Type B pancreatic cell (in vitro differentiated cells): ENCODE results near the gene LZTS2. TPM values are rescaled to one million over a fixed set of nuclear protein-coding genes. Genes with fewer than 3 reads are reported as not detected.

Experiments
- DNase-seq: peaks from one replicate; pipeline ENCODE4 v3.0.0; 2021; ENCODE audit warnings: mixed read lengths; ENCODE audit not compliant: unreplicated experiment; ENCODE audit errors: extremely low spot score
- H3K27ac Mint-ChIP-seq: 2 replicates; pipeline ENCODE4 v1.8.0; 2021; ENCODE audit warnings: mild to moderate bottlenecking, mixed read lengths
- H3K27me3 Mint-ChIP-seq: 2 replicates; pipeline ENCODE4 v1.8.0; 2021; ENCODE audit warnings: mixed read lengths
- H3K36me3 Mint-ChIP-seq: 2 replicates; pipeline ENCODE4 v1.8.0; 2021; ENCODE audit warnings: mixed read lengths
- H3K4me1 Mint-ChIP-seq: one replicate; pipeline ENCODE4 v1.8.0; 2021; ENCODE audit warnings: mixed read lengths; ENCODE audit not compliant: unreplicated experiment
- H3K4me3 Mint-ChIP-seq: 2 replicates; pipeline ENCODE4 v1.8.0; 2021; ENCODE audit warnings: mild to moderate bottlenecking, mixed read lengths
- H3K9me3 Mint-ChIP-seq: 2 replicates; pipeline ENCODE4 v1.8.0; 2021; ENCODE audit warnings: mixed read lengths
- total RNA-seq: library from RNA; stranded (reverse); gene quantifications from 2 replicates; pipeline ENCODE4 v1.2.1, GENCODE V29; 2021; ENCODE audit warnings: low replicate concordance
- TF ChIP-seq, protein P1 (sequence below): fragments of 200-600 bp; sonication (generic); conservative IDR thresholded peaks from 2 replicates; pipeline ENCODE4 v1.5.0; 2021; ENCODE audit warnings: antibody characterized with exemption, mild to moderate bottlenecking

LZTS2 gene
- total RNA-seq, 1 donor from 2014 or later = 86.6 TPM

DNA sequence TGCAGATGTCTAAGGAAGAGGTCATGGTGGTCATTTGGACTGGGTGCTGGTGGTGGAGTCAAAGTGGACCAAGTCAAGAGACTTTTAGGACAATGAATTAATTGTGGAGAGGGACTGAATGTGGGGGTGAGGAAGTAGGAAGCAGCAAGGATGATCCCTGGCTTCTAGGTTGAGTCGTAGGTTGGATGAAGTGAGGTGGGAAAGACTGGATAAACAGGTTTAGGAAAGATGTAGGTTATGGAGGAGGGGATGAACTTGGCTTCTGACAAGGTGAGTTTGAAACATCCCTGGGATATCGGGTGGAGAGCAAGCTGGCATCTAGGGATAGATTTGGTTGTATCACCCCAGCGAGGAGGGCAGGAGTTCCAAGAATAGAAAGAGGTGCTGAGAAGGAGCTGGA lies 22.7 kb upstream of the LZTS2 start:
- peak; percentile 34 for DNase-seq
- Mint-ChIP-seq H3K36me3 (peaks cover 6% of the 10 kb centered on the region), H3K27me3 (no peaks in the 10 kb centered on the region), H3K4me3 (no peak overlapping the region), H3K4me1 (peaks cover 20% of the 10 kb centered on the region), H3K27ac (no peak overlapping the region), H3K9me3 (no peaks in the 10 kb centered on the region)
- TF ChIP-seq, protein P1, sequence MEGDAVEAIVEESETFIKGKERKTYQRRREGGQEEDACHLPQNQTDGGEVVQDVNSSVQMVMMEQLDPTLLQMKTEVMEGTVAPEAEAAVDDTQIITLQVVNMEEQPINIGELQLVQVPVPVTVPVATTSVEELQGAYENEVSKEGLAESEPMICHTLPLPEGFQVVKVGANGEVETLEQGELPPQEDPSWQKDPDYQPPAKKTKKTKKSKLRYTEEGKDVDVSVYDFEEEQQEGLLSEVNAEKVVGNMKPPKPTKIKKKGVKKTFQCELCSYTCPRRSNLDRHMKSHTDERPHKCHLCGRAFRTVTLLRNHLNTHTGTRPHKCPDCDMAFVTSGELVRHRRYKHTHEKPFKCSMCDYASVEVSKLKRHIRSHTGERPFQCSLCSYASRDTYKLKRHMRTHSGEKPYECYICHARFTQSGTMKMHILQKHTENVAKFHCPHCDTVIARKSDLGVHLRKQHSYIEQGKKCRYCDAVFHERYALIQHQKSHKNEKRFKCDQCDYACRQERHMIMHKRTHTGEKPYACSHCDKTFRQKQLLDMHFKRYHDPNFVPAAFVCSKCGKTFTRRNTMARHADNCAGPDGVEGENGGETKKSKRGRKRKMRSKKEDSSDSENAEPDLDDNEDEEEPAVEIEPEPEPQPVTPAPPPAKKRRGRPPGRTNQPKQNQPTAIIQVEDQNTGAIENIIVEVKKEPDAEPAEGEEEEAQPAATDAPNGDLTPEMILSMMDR = no peak

DNA sequence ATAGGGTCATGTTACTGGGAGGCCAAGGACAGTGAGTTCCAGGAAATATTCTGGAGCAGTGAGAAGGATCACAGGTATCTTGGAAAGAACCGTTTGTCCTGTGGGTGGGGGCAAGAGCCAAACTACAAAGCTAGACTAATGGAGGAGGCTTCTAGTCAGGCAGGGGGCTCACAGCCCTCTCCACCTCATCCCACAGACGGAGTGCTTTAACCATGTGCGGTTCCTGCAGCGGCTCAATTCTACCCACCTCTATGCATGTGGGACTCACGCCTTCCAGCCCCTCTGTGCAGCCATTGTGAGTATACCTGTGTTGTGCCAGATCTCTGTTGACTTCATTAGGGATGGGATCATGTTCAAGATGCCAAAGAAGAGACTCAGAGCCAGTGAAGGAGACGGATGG lies 22.2 kb upstream of the LZTS2 start:
- peaks cover 16% of the 10 kb centered on the region for H3K4me1 Mint-ChIP-seq
- no peaks in the 10 kb centered on the region for H3K27me3 Mint-ChIP-seq
- peak; percentile 44 for DNase-seq
- H3K9me3 Mint-ChIP-seq = no peaks in the 10 kb centered on the region
- no peak overlapping the region for H3K4me3 Mint-ChIP-seq
- H3K36me3 Mint-ChIP-seq = peaks cover 6% of the 10 kb centered on the region
- TF ChIP-seq, protein P1 = no peak
- no peak overlapping the region for H3K27ac Mint-ChIP-seq

DNA sequence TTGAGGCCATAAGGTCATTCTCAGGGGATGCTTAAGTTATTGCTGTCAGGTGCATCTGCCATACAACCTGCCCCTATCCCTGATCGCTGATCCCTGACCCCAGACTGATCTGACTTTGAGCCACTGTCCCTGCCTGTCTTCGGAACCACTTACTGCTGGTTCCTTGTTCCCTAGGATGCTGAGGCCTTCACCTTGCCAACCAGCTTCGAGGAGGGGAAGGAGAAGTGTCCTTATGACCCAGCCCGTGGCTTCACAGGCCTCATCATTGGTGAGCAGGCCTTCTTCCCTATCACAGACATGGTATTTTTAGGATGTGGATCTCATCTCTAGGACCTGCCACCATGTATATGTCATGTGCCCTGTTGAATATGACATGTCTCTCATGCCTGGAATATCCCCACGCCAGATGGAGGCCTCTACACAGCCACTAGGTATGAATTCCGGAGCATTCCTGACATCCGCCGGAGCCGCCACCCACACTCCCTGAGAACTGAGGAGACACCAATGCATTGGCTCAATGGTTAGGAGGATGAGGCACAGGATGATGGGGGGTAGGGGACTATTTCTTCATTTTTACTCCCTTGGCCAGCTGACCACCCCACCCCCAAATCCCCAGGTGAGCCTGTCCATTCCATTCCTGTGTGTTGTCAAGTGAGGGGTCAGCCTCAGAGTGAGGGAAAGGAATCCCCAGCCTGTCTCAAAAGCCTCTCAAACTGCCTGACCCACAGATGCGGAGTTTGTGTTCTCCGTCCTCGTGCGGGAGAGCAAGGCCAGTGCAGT lies 21.3 kb upstream of the LZTS2 start:
- Mint-ChIP-seq H3K4me1 (peaks cover 10% of the 10 kb centered on the region), H3K9me3 (no peaks in the 10 kb centered on the region), H3K36me3 (peaks cover 6% of the 10 kb centered on the region), H3K27me3 (no peaks in the 10 kb centered on the region), H3K4me3 (no peak overlapping the region), H3K27ac (no peak overlapping the region)
- DNase-seq = peak; percentile 51
- TF ChIP-seq, protein P1 = no peak

DNA sequence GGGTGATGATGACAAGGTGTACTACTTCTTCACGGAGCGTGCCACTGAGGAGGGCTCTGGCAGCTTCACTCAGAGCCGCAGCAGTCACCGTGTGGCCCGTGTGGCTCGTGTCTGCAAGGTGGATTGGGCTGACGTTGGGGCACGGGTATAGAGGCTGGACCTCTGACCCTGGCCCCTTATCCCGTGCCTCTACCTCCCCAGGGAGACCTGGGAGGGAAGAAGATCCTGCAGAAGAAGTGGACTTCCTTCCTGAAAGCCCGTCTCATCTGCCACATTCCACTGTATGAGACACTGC lies 20.8 kb upstream of the LZTS2 start:
- Mint-ChIP-seq H3K27ac (no peak overlapping the region), H3K4me3 (no peak overlapping the region), H3K9me3 (no peaks in the 10 kb centered on the region), H3K4me1 (peaks cover 7% of the 10 kb centered on the region), H3K36me3 (peaks cover 4% of the 10 kb centered on the region), H3K27me3 (no peaks in the 10 kb centered on the region)
- TF ChIP-seq, protein P1 = no peak
- DNase-seq = peak; percentile 60

DNA sequence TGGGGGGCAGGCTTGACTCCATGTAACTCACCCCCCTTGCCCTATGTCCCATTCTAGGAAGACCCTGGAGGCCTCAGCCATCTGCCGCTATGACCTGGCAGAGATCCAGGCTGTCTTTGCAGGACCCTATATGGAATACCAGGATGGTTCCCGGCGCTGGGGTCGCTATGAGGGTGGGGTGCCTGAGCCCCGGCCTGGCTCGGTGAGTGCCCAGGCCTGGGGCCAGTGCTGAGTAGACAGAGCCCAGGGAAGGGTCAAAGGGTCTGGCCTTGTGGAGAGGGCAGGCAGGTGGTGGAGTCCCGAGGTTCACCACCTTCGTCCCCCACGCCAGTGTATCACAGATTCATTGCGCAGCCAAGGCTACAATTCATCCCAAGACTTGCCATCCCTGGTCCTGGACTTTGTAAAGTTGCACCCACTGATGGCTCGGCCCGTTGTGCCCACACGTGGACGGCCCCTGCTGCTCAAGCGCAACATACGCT lies 19.8 kb upstream of the LZTS2 start:
- Mint-ChIP-seq H3K9me3 (no peaks in the 10 kb centered on the region), H3K27ac (no peak overlapping the region), H3K4me1 (peaks cover 7% of the 10 kb centered on the region), H3K4me3 (no peak overlapping the region), H3K36me3 (peaks cover 4% of the 10 kb centered on the region), H3K27me3 (no peaks in the 10 kb centered on the region)
- TF ChIP-seq, protein P1 = no peak
- peak; percentile 64 for DNase-seq
